HEK293T (cell line): ENCODE data around the gene PLCG1.

ENCODE experiments used
- CTCF ChIA-PET: fragments of 350-600 bp; formaldehyde crosslinking; extraction: SDS; loops from one replicate; lab custom pipeline; 2021; ENCODE audit warnings: antibody characterized with exemption, inconsistent platforms; lab: Yijun Ruan, JAX
- POLR2A ChIA-PET: fragments of 350-600 bp; formaldehyde crosslinking; extraction: SDS; loops from one replicate; lab custom pipeline; 2020; ENCODE audit warnings: antibody characterized with exemption, inconsistent platforms; lab: Yijun Ruan, JAX
- DNase-seq: peaks from one replicate; pipeline ENCODE4 v3.0.0; 2012; ENCODE audit warnings: mixed read lengths; ENCODE audit errors: extremely low spot score
- ARNT ChIP-seq: fragments of 450-650 bp; IDR thresholded peaks from 2 replicates; pipeline ENCODE4 v1.6.1; 2017; ENCODE audit warnings: mild to moderate bottlenecking
- BHLHE40 ChIP-seq: fragments of 450-650 bp; IDR thresholded peaks from 2 replicates; pipeline ENCODE4 v1.6.1; 2016; ENCODE audit warnings: mild to moderate bottlenecking, moderate library complexity, borderline replicate concordance
- CTBP1 ChIP-seq: fragments of 450-650 bp; IDR thresholded peaks from 2 replicates; pipeline ENCODE4 v1.6.1; 2016; ENCODE audit warnings: borderline replicate concordance
- ELF4 ChIP-seq: fragments of 450-650 bp; IDR thresholded peaks from 2 replicates; pipeline ENCODE4 v1.6.1; 2017; ENCODE audit warnings: antibody characterized with exemption
- FOXA1 ChIP-seq: fragments of 450-650 bp; IDR thresholded peaks from 2 replicates; pipeline ENCODE4 v1.6.1; 2016; ENCODE audit warnings: mild to moderate bottlenecking
- FOXK2 ChIP-seq: fragments of 450-650 bp; IDR thresholded peaks from 2 replicates; pipeline ENCODE4 v1.6.1; 2016; ENCODE audit warnings: mild to moderate bottlenecking
- FOXM1 ChIP-seq: fragments of 450-650 bp; IDR thresholded peaks from 2 replicates; pipeline ENCODE4 v1.6.1; 2017; ENCODE audit warnings: mild to moderate bottlenecking, borderline replicate concordance
- HDGF ChIP-seq: fragments of 450-650 bp; IDR thresholded peaks from 2 replicates; pipeline ENCODE4 v1.6.1; 2017; ENCODE audit warnings: antibody characterized with exemption, borderline replicate concordance
- L3MBTL2 ChIP-seq: fragments of 450-650 bp; conservative IDR thresholded peaks from 2 replicates; pipeline ENCODE4 v1.6.1; 2016; ENCODE audit warnings: mild to moderate bottlenecking
- LEF1 ChIP-seq: fragments of 450-650 bp; IDR thresholded peaks from 2 replicates; pipeline ENCODE4 v1.6.1; 2017; ENCODE audit warnings: mild to moderate bottlenecking, borderline replicate concordance
- NFRKB ChIP-seq: fragments of 450-650 bp; IDR thresholded peaks from 2 replicates; pipeline ENCODE4 v1.6.1; 2016; ENCODE audit warnings: mild to moderate bottlenecking, moderate library complexity
- SP1 ChIP-seq: fragments of 450-650 bp; IDR thresholded peaks from 2 replicates; pipeline ENCODE4 v1.6.1; 2017
- SUZ12 ChIP-seq: fragments of 450-650 bp; IDR thresholded peaks from 2 replicates; pipeline ENCODE4 v1.6.1; 2016; ENCODE audit warnings: mild to moderate bottlenecking
- TARDBP ChIP-seq: fragments of 450-650 bp; IDR thresholded peaks from 2 replicates; pipeline ENCODE4 v1.6.1; 2016
- ZNF384 ChIP-seq: fragments of 450-650 bp; IDR thresholded peaks from 2 replicates; pipeline ENCODE4 v1.6.1; 2016
- TF ChIP-seq, protein P1 (sequence below): fragments of 450-650 bp; IDR thresholded peaks from 2 replicates; pipeline ENCODE4 v1.6.1; 2016

The PLCG1 gene

DNA sequence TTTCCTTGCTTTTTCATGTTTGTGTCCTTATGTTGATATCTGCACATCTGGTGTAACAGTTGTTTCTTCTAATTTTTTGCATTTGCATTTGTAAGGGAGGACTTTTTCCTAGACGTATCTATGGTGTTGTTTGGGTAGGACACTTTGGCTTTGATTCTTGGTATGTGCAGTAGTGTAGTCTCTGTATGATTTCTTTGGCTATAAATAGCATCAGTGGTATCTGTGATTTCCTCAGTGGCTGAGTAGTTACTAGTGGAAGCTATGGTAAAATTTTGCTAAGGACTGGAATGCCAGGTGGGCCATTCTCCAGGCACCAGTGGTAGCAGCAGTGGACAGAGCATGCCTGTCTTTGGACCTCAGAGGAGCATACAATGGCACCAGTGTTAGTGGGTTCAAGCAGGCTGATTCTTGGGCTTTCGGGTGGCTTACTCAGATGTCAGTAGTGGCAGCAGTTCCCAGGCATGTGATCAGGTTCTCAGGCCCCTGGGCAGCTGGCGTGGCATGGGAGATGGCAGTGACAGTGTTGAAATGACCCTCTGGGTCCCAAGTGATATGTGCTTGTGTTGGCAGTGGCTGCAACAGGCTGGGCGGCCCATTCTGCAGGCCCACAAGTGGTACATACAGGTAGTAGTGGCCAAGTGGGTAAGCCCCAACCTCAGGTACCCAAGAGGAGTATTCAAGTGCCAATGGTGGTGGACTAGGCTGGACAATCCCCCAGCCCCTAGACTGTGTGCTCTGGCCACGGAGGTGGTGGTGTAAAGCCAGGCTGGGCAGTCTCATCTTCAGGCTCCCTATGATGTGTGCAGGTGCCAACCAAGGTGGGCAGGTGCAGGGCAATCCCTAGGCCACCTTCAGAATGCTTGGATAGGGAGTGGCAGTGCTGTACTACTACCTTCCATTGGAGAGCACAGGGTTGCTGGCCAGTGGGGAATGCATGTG is 54.5 kb downstream of the PLCG1 start:
- CTCF ChIA-PET: no interaction called here
- POLR2A ChIA-PET: no interaction called here
- no peak for DNase-seq
- TF ChIP-seq LEF1 (no peak), SUZ12 (no peak), BHLHE40 (no peak), FOXK2 (no peak), FOXM1 (no peak), TARDBP (no peak), FOXA1 (no peak), ZNF384 (no peak), ARNT (no peak)
- TF ChIP-seq, protein P1, sequence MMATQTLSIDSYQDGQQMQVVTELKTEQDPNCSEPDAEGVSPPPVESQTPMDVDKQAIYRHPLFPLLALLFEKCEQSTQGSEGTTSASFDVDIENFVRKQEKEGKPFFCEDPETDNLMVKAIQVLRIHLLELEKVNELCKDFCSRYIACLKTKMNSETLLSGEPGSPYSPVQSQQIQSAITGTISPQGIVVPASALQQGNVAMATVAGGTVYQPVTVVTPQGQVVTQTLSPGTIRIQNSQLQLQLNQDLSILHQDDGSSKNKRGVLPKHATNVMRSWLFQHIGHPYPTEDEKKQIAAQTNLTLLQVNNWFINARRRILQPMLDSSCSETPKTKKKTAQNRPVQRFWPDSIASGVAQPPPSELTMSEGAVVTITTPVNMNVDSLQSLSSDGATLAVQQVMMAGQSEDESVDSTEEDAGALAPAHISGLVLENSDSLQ: no peak

DNA sequence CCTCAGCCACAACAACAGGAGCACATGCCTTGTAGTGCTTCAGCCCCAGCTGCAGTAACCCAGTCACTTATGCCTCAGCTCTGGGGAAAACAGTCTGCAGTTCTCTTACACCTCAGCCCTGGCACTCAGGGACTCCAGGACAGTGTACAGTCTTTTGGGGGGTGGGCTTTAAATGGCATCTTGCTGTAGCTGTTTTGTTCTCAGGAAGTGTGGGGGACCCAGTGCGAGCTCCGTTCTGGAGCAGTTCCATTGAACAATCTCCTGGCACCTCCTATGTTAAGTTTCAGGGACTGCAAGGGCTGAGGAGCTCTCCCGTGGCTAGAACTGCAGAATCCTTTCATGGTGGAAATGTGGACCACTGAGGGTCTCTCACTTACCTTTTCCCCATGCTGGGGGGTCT is 55.2 kb downstream of the PLCG1 start:
- CTCF ChIA-PET: no interaction called here
- POLR2A ChIA-PET: no interaction called here
- TF ChIP-seq LEF1 (no peak), FOXA1 (no peak), ZNF384 (no peak), TARDBP (no peak), ARNT (no peak), FOXM1 (no peak), L3MBTL2 (no peak)
- DNase-seq: no peak

DNA sequence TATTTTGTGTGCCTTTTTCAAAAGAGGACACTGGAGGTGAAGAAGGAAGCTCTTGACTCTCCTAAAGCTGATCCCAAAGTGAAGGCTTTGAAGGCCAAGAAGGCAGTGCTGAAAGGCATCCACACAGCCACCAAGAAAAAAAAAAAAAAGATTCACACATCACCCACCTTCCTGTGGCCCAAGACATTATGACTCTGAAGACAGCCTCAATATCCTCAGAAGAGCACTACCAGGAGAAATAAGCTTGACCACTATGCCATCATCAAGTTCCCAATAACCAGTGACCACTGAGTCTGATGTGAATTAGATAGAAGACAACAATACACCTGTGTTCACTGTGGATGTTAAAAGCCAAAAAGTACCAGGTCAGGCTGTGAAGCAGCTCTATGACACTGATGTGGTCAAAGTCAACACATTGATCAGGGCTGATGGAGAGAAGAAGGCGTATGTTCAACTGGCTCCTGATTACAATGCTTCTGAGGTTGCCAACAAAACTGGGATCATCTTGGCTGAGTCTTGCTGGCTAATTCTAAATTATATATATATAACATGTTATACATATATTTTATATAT is 59.4 kb downstream of the PLCG1 start:
- ChIA-PET POLR2A (no interaction called here), CTCF (no interaction called here)
- TF ChIP-seq, protein P1: no peak
- TF ChIP-seq FOXA1 (no peak), LEF1 (no peak), CTBP1 (no peak), TARDBP (no peak), ZNF384 (no peak), BHLHE40 (no peak), SP1 (no peak), ARNT (no peak), NFRKB (no peak), ELF4 (no peak), L3MBTL2 (no peak), FOXK2 (no peak), SUZ12 (no peak), HDGF (no peak), FOXM1 (no peak)
- DNase-seq: no peak

DNA sequence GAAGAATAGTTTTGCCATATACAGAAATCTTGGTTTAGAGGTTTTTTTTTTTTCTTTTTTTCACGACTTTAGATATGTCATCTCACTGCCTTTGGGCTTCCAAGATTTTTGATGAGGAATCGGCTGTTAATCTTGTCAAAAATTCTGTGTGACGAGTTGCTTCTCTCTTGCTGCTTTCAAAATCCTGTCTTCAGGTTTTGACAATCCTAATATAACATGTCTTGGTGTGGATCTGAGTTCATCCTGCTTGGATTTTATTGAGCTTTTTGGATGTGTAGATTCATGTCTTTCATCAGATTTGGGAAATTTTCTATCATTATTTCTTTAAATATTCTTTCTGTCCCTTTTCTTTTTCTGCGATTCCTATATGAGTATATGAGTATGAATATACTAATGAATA is 61.1 kb downstream of the PLCG1 start:
- POLR2A ChIA-PET: no interaction called here
- TF ChIP-seq ARNT (no peak), SUZ12 (no peak), ELF4 (no peak), HDGF (no peak), FOXK2 (no peak), SP1 (no peak), NFRKB (no peak), LEF1 (no peak), L3MBTL2 (no peak)
- TF ChIP-seq, protein P1: no peak
- CTCF ChIA-PET: no interaction called here
- no peak for DNase-seq

DNA sequence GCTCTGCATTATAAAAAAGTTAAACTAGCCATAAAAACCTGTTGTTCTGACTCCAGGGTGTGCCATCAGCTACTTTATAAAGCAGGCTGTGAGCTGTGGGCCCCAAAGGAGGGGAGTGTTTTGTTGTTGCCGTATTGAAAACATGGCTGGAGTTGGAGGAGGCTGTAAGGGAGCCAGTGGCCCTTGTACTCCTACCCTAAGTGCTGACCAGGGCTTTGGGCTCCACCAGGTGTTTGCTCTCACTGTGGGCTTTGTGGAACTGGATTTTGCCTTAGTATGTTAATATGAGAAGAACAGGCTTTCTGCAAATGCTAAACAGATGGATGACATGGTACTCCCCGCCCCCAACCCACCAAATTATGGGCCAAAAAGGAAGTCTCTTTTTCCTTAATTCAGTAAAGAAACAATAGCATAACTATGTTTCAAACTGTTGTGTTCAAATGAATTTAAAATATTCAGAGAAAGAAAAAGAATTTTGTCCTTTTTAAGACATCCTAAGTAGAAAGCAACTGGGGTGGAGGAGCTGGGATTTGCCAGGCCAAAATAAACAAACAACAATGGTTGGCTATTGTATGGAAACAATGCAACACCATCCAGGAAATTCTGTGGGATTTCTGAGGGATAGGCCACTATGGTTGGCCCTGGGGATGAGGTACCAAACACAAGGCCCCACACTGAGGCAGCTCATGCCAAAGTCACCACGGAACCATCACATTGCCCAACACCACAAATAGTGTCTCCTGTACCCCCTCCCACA is 63.3 kb downstream of the PLCG1 start:
- DNase-seq: no peak
- no peak for TF ChIP-seq BHLHE40
- no peak for TF ChIP-seq SUZ12
- TF ChIP-seq, protein P1: no peak
- TF ChIP-seq ELF4: no peak
- TF ChIP-seq ARNT: no peak
- TF ChIP-seq TARDBP: no peak
- TF ChIP-seq SP1: no peak
- TF ChIP-seq L3MBTL2: no peak
- TF ChIP-seq FOXM1: no peak
- TF ChIP-seq LEF1: no peak
- TF ChIP-seq CTBP1: no peak
- no peak for TF ChIP-seq FOXK2
- TF ChIP-seq HDGF: no peak
- no peak for TF ChIP-seq ZNF384
- TF ChIP-seq NFRKB: no peak
- TF ChIP-seq FOXA1: no peak
- ChIA-PET POLR2A (no interaction called here), CTCF (no interaction called here)
